Measurements from ENCODE around the gene SPHK1. TPM values are rescaled to one million over a fixed set of nuclear protein-coding genes. Genes with fewer than 3 reads are reported as not detected.

Gene SPHK1
- total and polyA plus RNA-seq, 2 donors (not counting 3 experiments of a cell fraction or from before 2014, with no cell fraction given) = 85.6 to 97.4 TPM

DNA sequence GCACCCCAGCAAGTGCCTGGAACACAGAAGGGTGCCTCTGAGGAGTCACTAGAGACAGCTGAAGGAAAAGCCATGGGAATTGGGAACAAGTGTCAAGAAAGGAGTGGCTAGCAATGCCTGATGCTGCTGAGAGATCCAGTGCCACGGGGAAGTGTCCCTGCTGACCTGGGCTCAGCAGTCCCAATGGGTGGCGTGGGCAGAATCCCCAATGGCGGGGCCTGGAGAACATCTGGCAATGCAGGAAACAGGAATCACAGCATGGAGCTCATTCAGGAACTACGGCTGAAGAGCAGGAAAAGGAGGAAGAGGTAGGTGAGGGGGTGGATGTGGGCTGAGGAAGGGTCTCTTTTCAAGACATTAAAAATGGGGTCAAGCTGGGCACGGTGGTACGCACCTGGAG, 38.5 kb downstream of the SPHK1 start:
- H3K36me3 ChIP-seq (ENCODE audit: control insufficient read depth in 2 of 2, extremely low read depth in 1 of 2, insufficient read depth in 2 of 2, low read length in 2 of 2) = peaks cover 0 to under 1% of the 10 kb centered on the region in 2 experiments
- TF ChIP-seq, protein P1, sequence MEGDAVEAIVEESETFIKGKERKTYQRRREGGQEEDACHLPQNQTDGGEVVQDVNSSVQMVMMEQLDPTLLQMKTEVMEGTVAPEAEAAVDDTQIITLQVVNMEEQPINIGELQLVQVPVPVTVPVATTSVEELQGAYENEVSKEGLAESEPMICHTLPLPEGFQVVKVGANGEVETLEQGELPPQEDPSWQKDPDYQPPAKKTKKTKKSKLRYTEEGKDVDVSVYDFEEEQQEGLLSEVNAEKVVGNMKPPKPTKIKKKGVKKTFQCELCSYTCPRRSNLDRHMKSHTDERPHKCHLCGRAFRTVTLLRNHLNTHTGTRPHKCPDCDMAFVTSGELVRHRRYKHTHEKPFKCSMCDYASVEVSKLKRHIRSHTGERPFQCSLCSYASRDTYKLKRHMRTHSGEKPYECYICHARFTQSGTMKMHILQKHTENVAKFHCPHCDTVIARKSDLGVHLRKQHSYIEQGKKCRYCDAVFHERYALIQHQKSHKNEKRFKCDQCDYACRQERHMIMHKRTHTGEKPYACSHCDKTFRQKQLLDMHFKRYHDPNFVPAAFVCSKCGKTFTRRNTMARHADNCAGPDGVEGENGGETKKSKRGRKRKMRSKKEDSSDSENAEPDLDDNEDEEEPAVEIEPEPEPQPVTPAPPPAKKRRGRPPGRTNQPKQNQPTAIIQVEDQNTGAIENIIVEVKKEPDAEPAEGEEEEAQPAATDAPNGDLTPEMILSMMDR (IDR thresholded peaks at IDR 0.05; ENCODE audit: extremely low read depth in 1 of 2, insufficient read depth in 1 of 2, low read depth in 1 of 2, low read length in 2 of 2) = no peak
- TF ChIP-seq EZH2 (IDR thresholded peaks at IDR 0.05; ENCODE audit: borderline replicate concordance, low read depth, low read length, severe bottlenecking) (no peak), POLR2A (IDR thresholded peaks at IDR 0.05; ENCODE audit: low read depth, low read length) (no peak), GATA2 (IDR thresholded peaks at IDR 0.05; ENCODE audit: insufficient read depth, insufficient read length, low read depth, low read length) (no peak), POLR2AphosphoS5 (IDR thresholded peaks at IDR 0.05; ENCODE audit: insufficient read depth, low read depth, low read length) (no peak), MYC (IDR thresholded peaks at IDR 0.05; ENCODE audit: low read depth, low read length) (no peak), JUN (IDR thresholded peaks at IDR 0.05; ENCODE audit: borderline replicate concordance, insufficient read depth, insufficient read length, low read depth) (no peak), FOS (IDR thresholded peaks at IDR 0.05; ENCODE audit: borderline replicate concordance, insufficient read depth, low read length) (no peak)
- TF ChIP-seq, protein P2, sequence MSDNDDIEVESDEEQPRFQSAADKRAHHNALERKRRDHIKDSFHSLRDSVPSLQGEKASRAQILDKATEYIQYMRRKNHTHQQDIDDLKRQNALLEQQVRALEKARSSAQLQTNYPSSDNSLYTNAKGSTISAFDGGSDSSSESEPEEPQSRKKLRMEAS (IDR thresholded peaks at IDR 0.05; ENCODE audit: insufficient read depth, insufficient read length) = no peak
- dilution Hi-C loops (cut with MboI; ENCODE audit: extremely low pct_ligation_motif_present, low sequenced_read_pairs) (no loop called here), intact Hi-C loops (cut with micrococcal nuclease) (no loop called here)
- FAIRE-seq = no peak
- peaks cover 18% of the 10 kb centered on the region for H3K79me2 ChIP-seq (ENCODE audit: control insufficient read depth, insufficient read depth, low read length)
- H3K27ac ChIP-seq (ENCODE audit: insufficient read depth, low read depth, low read length) = no peak overlapping the region
- H3K9ac ChIP-seq (replicated peaks; ENCODE audit: extremely low read depth, insufficient read depth, low read length) = no peak overlapping the region
- no peak overlapping the region for H2AFZ ChIP-seq (ENCODE audit: low read depth, low read length)
- no peak for DNase-seq (ENCODE audit: low read depth, low spot score)
- H3K4me1 ChIP-seq (ENCODE audit: control insufficient read depth, extremely low read depth, insufficient read depth, low read length) = peaks cover 13% of the 10 kb centered on the region
- H4K20me1 ChIP-seq (replicated peaks; ENCODE audit: control insufficient read depth, extremely low read depth, insufficient read depth, low read length) = no peaks in the 10 kb centered on the region
- no peak overlapping the region for H3K4me2 ChIP-seq (ENCODE audit: insufficient read depth, low read length)
- H3K27me3 ChIP-seq (ENCODE audit: control insufficient read depth in 2 of 2, insufficient read depth in 2 of 2, low read length in 2 of 2) = no peaks in the 10 kb centered on the region
- ChIA-PET POLR2A (no interaction called here), CTCF (interaction anchor here (1.2 kb wide), 1 partner anchor 15 kb away, joined by 3 read pairs; no protein-coding TSS in a partner anchor)
- H3K4me3 ChIP-seq (replicated peaks in 1 of 3; ENCODE audit: insufficient read depth in 1 of 3, low read depth in 1 of 3, low read length in 3 of 3) = no peak overlapping the region
- BruUV-seq (replicated peaks) = no TSS peak
- H3K9me3 ChIP-seq (replicated peaks; ENCODE audit: control insufficient read depth, insufficient read depth, low read length) = no peaks in the 10 kb centered on the region
- H3K9me1 ChIP-seq (replicated peaks; ENCODE audit: control insufficient read depth, extremely low read depth, insufficient read depth, low read length) = no peaks in the 10 kb centered on the region

Measured in endothelial cell of umbilical vein (primary cell).